SU-DHL-6 (cell line): ENCODE results near the gene NRG3.

Experiments used
- H2AFZ ChIP-seq: fragments of 200-600 bp; sonication (generic); 2 replicates; pipeline ENCODE4 v1.6.1; 2014; ENCODE audit warnings: low read depth, mild to moderate bottlenecking, moderate library complexity, mixed read lengths, antibody characterized with exemption, low read length; ENCODE audit not compliant: severe bottlenecking
- H3F3A ChIP-seq: fragments of 200-600 bp; shearing (Covaris generic); 2 replicates; pipeline ENCODE4 v1.6.0; 2016; ENCODE audit warnings: antibody characterized with exemption, mild to moderate bottlenecking; ENCODE audit not compliant: insufficient read depth
- H3K27ac ChIP-seq: fragments of 200-600 bp; sonication (generic); 2 replicates; pipeline ENCODE4 v1.5.1; 2016; ENCODE audit warnings: low read depth, mild to moderate bottlenecking, low read length, moderate library complexity, mixed read lengths
- H3K27me3 ChIP-seq: fragments of 200-600 bp; sonication (generic), shearing (Covaris generic); 2 replicates; pipeline ENCODE4 v1.6.0; 2014; ENCODE audit warnings: mild to moderate bottlenecking, low read length
- H3K36me3 ChIP-seq: fragments of 200-600 bp; sonication (generic); 2 replicates; pipeline ENCODE4 v1.6.1; 2014; ENCODE audit warnings: mild to moderate bottlenecking, low read length, mixed read lengths
- H3K4me2 ChIP-seq: fragments of 300-600, 200-600 bp; shearing (Covaris generic), sonication (generic); 2 replicates; pipeline ENCODE4 v1.6.0; 2014; ENCODE audit warnings: low read length, low read depth, mild to moderate bottlenecking; ENCODE audit not compliant: poor library complexity, severe bottlenecking
- H3K4me3 ChIP-seq: fragments of 200-600 bp; sonication (generic); 2 replicates; pipeline ENCODE4 v1.5.1; 2014; ENCODE audit warnings: antibody characterized with exemption, low read length, mild to moderate bottlenecking, mixed read lengths; ENCODE audit not compliant: insufficient read depth, poor library complexity, severe bottlenecking
- H3K79me2 ChIP-seq: fragments of 200-600 bp; sonication (generic); 2 replicates; pipeline ENCODE4 v1.6.1; 2014; ENCODE audit warnings: mild to moderate bottlenecking, low read length, moderate library complexity; ENCODE audit not compliant: insufficient read depth
- H3K9ac ChIP-seq: fragments of 200-600 bp; sonication (generic); 2 replicates; pipeline ENCODE4 v1.7.0; 2014; ENCODE audit warnings: mild to moderate bottlenecking, low read length
- H3K9me2 ChIP-seq: fragments of 200-600 bp; sonication (generic); replicated peaks from 2 replicates; pipeline ENCODE4 v1.6.1; 2014; ENCODE audit warnings: low read length; ENCODE audit not compliant: insufficient read depth
- H3K9me3 ChIP-seq: fragments of 200-600 bp; sonication (generic); 2 replicates; pipeline ENCODE4 v1.6.1; 2014; ENCODE audit warnings: low read length, mixed read lengths; ENCODE audit not compliant: insufficient read depth
- H4K20me1 ChIP-seq: fragments of 200-600 bp; sonication (generic); 2 replicates; pipeline ENCODE4 v1.6.1; 2014; ENCODE audit warnings: low read depth, mild to moderate bottlenecking, antibody characterized with exemption, low read length, moderate library complexity, mixed read lengths
- CTCF ChIP-seq: fragments of 200-600 bp; sonication (generic); IDR thresholded peaks from one replicate; pipeline ENCODE4 v1.5.1; 2017; ENCODE audit warnings: antibody characterized with exemption, mild to moderate bottlenecking, low read length, moderate library complexity; ENCODE audit not compliant: insufficient read depth, poor library complexity, severe bottlenecking
- EZH2phosphoT487 ChIP-seq: fragments of 200-600 bp; sonication (generic), shearing (Covaris generic); conservative IDR thresholded peaks from 2 replicates; pipeline ENCODE4 v1.6.1; 2018; ENCODE audit warnings: mild to moderate bottlenecking, antibody characterized with exemption, low read length, moderate library complexity, mixed read lengths

The NRG3 gene

GRCh38 chr10:81900989-81901388 is 26.0 kb downstream of the NRG3 start:
- Histone ChIP-seq H2AFZ (no peak overlapping the region), H3K9me2 (no peaks in the 10 kb centered on the region), H3K27me3 (no peaks in the 10 kb centered on the region), H3F3A (no peaks in the 10 kb centered on the region), H3K27ac (no peak overlapping the region), H3K9me3 (no peaks in the 10 kb centered on the region), H3K4me2 (no peak overlapping the region), H4K20me1 (no peaks in the 10 kb centered on the region), H3K79me2 (no peaks in the 10 kb centered on the region), H3K9ac (no peak overlapping the region), H3K36me3 (no peaks in the 10 kb centered on the region), H3K4me3 (no peak overlapping the region)
- TF ChIP-seq CTCF = no peak
- TF ChIP-seq EZH2phosphoT487 = no peak

- Histone ChIP-seq H3K9me3 (no peaks in the 10 kb centered on the region), H4K20me1 (no peaks in the 10 kb centered on the region), H3F3A (no peaks in the 10 kb centered on the region), H2AFZ (no peak overlapping the region), H3K9me2 (no peaks in the 10 kb centered on the region), H3K27me3 (no peaks in the 10 kb centered on the region), H3K36me3 (no peaks in the 10 kb centered on the region), H3K9ac (no peak overlapping the region), H3K4me3 (no peak overlapping the region), H3K27ac (no peak overlapping the region), H3K79me2 (no peaks in the 10 kb centered on the region), H3K4me2 (no peak overlapping the region)
- TF ChIP-seq CTCF (no peak), EZH2phosphoT487 (no peak)
Observed at GRCh38 chr10:81903472-81903871, 28.5 kb downstream of the NRG3 start.

- H3K36me3 ChIP-seq = no peaks in the 10 kb centered on the region
- H3K27me3 ChIP-seq = no peaks in the 10 kb centered on the region
- no peak overlapping the region for H2AFZ ChIP-seq
- no peaks in the 10 kb centered on the region for H3K9me2 ChIP-seq
- H3F3A ChIP-seq = no peaks in the 10 kb centered on the region
- H3K4me2 ChIP-seq = no peak overlapping the region
- H3K4me3 ChIP-seq = no peak overlapping the region
- TF ChIP-seq EZH2phosphoT487 (no peak), CTCF (no peak)
- H4K20me1 ChIP-seq = no peaks in the 10 kb centered on the region
- H3K9ac ChIP-seq = no peak overlapping the region
- H3K27ac ChIP-seq = no peak overlapping the region
- no peaks in the 10 kb centered on the region for H3K79me2 ChIP-seq
- H3K9me3 ChIP-seq = no peaks in the 10 kb centered on the region
Observed at GRCh38 chr10:81905161-81905560, 30.2 kb downstream of the NRG3 start.

GRCh38 chr10:81909453-81909852 is 34.5 kb downstream of the NRG3 start:
- Histone ChIP-seq H3K4me2 (no peak overlapping the region), H3K9ac (no peak overlapping the region), H3K27ac (no peak overlapping the region), H3K9me2 (no peaks in the 10 kb centered on the region), H3K36me3 (no peaks in the 10 kb centered on the region), H3K79me2 (no peaks in the 10 kb centered on the region), H4K20me1 (no peaks in the 10 kb centered on the region), H3F3A (no peaks in the 10 kb centered on the region), H2AFZ (no peak overlapping the region), H3K9me3 (no peaks in the 10 kb centered on the region), H3K27me3 (no peaks in the 10 kb centered on the region), H3K4me3 (no peak overlapping the region)
- TF ChIP-seq EZH2phosphoT487 = no peak
- TF ChIP-seq CTCF = no peak
